Measurements from ENCODE around the gene FUBP1.
"Not testable (repeated sequence)": the region's sequence is repeated elsewhere in the genome, so short reads cannot be mapped to it uniquely, and the experiment has no call there.

The FUBP1 gene

DNA sequence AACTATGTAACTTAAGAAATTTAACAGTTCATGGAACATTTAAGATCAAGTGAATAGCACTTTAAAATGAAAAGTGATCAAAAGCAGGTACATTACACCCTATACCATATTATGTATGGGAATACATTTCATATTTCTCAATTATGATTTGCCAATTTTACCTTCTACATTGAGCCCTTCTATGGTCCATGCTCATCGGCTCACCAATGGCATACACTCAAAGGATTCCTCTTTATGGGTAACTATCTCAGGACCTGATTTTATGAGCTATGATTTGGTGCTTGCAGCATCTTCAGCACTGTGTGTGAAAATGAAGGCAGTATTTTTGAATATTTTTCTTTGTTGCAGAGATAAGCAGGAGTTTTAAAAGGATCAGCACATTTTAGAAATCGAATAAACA is 33.5 kb downstream of the FUBP1 start:
- DNase-seq (ENCODE audit: low read depth), result no peak

DNA sequence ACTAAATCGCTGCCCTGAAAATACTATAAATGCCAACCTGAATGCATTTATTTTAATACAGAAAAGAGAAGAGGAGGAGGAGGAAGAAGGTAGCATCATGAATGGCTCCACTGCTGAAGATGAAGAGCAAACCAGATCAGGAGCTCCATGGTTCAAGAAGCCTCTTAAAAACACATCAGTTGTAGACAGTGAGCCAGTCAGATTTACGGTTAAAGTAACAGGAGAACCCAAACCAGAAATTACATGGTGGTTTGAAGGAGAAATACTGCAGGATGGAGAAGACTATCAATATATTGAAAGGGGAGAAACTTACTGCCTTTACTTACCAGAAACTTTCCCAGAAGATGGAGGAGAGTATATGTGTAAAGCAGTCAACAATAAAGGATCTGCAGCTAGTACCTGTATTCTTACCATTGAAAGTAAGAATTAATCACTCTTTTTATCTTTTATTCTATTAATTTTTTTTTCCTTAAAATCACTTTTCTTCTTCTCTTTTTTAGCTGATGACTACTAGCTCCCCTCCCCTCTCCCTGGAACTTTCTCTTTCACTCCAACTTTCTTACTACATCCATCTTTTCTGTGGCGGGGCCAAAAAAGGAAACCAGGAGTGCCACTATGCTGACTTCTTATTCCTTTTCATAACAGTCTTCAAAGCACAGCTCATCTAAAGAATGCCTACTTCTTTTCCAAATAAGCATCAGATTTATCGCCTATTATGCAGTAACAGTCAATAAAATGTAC is 36.3 kb downstream of the FUBP1 start:
- no peak for DNase-seq (ENCODE audit: low read depth)

GRCh38 chr1:77940921-77941570 is 37.8 kb downstream of the FUBP1 start:
- no peak for DNase-seq (ENCODE audit: low read depth)

GRCh38 chr1:77938651-77939050 is 40.2 kb downstream of the FUBP1 start:
- no peak for DNase-seq (ENCODE audit: low read depth)

GRCh38 chr1:77929806-77930205 is 49.1 kb downstream of the FUBP1 start:
- DNase-seq (ENCODE audit: low read depth), result no peak

- DNase-seq (ENCODE audit: low read depth), result no peak
These were observed 51.5 kb downstream of the FUBP1 start for GRCh38 chr1:77927414-77927813.

DNA sequence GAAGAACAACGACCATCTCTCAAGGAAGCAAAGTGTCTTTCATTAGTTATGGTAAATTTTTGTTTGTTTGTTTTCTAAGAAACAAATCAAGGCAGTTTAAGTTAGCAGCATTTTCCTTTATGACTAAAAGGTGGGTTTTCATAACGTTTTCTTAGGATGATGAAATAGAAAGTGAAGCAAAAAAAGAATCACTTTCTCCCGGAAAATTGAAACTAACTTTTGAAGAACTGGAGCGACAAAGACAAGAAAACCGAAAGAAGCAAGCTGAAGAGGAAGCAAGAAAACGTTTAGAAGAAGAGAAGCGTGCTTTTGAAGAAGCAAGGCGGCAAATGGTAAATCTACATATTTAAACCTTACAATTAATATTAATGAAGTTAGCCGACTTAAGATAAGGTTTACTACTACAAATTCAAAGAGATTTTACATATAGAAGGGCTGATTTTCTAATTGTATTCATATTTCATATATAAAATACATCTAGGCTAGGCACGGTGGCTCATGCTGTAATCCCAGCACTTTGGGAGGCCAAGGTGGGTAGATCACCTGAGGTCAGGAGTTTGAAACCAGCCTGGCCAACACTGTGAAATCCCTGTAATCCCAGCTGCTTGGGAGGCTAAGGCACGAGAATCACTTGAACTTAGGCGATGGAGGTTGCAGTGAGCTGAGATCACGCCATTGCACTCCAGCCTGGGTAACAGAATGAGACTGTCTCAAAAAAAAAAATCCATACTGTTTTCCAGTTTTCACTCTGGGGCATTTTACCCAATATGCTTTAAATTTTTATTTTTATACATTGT is 52.1 kb downstream of the FUBP1 start:
- no peak for DNase-seq (ENCODE audit: low read depth)

DNA sequence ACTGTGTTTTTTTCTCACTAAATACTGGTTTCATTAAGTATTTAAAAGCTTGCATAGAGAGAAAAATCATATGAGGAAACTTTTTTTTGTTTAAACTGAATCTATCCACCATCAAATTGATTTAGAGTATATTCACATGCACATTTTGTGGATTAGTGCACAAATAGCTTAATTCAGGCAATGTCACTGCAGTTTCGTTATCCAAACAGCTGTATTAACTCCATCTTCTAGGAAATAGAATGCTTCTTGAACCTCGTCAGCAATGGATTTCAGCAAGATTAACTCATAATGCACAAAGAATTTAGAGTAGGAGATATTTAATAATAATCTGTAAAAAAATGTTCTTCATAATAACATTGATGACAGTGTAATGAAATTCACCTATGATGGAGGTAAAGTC is 52.9 kb downstream of the FUBP1 start:
- DNase-seq (ENCODE audit: low read depth), result no peak

GRCh38 chr1:77925518-77925917 is 53.4 kb downstream of the FUBP1 start:
- DNase-seq (ENCODE audit: low read depth), result no peak

GRCh38 chr1:77918918-77919317 is 60.0 kb downstream of the FUBP1 start:
- not testable (repeated sequence) for DNase-seq (ENCODE audit: low read depth)

DNA sequence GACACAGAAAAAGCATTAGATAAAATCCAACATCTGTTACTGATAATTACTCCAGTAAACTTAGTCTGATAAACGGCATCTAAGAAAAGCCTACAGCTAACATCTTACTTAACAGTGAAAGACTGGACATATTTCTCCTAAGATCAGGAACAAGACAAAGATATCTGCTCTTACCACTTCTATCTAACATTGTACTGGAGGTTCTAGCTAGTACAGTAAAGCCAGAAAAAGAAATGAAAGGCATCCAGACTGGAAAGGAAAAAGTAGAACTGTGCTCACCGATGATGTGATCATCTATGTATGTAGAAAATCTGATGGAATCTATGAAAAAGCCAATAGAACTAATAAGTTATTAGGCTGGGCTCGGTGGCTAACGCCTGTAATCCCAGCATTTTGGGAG is 68.8 kb downstream of the FUBP1 start:
- no peak for DNase-seq (ENCODE audit: low read depth)

GRCh38 chr1:77906624-77907023 is 72.2 kb downstream of the FUBP1 start:
- DNase-seq (ENCODE audit: low read depth), result no peak

DNA sequence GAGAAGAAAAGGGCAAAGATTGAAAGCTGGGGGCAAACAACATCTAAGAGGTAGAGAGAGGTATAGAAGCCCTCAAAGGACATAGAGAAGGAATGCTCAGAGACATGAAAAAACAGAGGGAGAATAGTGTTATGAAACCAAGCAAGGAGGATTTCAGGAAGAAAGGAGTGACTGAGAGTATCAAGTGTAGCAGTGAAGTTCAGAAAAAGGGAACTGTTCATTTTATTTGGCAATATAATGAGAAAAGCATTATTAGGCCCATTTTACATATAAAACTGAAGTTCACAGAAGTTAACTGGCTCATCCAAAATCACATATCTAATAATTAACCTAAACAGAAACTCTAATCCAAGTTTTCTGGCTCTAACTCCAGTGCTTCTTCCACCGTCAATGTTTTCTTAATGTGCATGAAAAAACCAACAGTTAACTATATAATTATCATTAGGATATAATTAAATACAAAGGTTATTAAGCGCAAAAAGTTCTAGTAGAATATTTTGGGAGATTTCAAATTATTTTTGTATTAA is 72.8 kb downstream of the FUBP1 start:
- DNase-seq (ENCODE audit: low read depth), result no peak

- DNase-seq (ENCODE audit: low read depth), result no peak
These were observed 73.3 kb downstream of the FUBP1 start for GRCh38 chr1:77905603-77906002.

DNA sequence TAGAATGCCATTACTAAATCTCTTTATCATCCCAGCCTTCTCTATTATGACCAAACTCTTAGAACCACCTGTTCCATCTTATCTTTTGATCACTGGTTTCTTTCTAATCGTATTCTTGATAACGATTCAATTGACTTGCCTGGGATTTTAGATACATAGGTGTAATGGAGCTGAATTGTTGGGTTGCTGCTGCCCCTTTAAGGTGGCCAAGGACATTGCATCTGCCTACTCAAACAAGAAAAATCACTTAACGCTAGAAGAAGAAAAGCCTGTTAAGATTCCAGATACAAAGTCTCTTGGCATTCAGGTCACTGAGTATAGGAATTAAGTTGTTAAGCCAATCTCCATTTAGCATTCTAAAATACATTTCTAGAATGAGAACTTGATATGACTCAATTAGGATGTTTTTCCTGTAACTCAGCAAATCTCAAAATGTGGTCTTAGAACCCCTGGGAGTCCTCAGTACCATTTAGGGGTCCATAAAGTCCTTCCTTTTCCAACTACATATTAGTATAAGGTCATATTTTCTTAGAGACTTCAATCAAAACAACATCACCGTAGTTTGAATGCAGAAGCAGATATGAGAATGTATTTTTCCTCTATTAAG is 78.1 kb downstream of the FUBP1 start:
- DNase-seq (ENCODE audit: low read depth), result no peak

GRCh38 chr1:77899647-77900320 is 79.1 kb downstream of the FUBP1 start:
- DNase-seq (ENCODE audit: low read depth), result no peak

All from activated T-cell treated with anti-CD3 and anti-CD28 coated beads for 24 hours (primary cell).